Gastroesophageal sphincter (tissue), 3 donors: ENCODE measurements around the gene ZNF774.

Source experiments
- CTCF ChIP-seq, 4 experiments: fragments of 200-600 bp in 2 of 4; fragments of 450-650 bp in 2 of 4; sonication (generic) in 1 of 4; IDR thresholded peaks; one replicate each; pipeline ENCODE4 v1.5.1; 2017 to 2019; ENCODE audit warnings: antibody characterized with exemption in 4 of 4, mild to moderate bottlenecking in 2 of 4, moderate library complexity in 2 of 4
- EP300 ChIP-seq: sonication (generic); formaldehyde crosslinking; IDR thresholded peaks from one replicate; pipeline ENCODE4 v1.6.1; 2017; ENCODE audit warnings: antibody characterized with exemption, mild to moderate bottlenecking
- POLR2A ChIP-seq, 2 donors: fragments of 450-650 bp; IDR thresholded peaks; one replicate each; pipeline ENCODE4 v1.6.1; 2017; ENCODE audit warnings: antibody characterized with exemption in 2 of 2, mild to moderate bottlenecking in 2 of 2, moderate library complexity in 1 of 2

GRCh38 chr15:90343302-90343790 is 8.7 kb upstream of the ZNF774 start:
- TF ChIP-seq CTCF (IDR thresholded peaks at IDR 0.05) (no peak), POLR2A (IDR thresholded peaks at IDR 0.05) (no peak), EP300 (no peak)
